Right cardiac atrium (tissue), 5 donors: ENCODE measurements around the gene TACC3. TPM values are rescaled to one million over a fixed set of nuclear protein-coding genes. Genes with fewer than 3 reads are reported as not detected.

Experiments
- ATAC-seq, 2 donors: fragments of 200-7000 bp; cut with Tn5 transposase; one replicate each; pipeline versions ENCODE4 v1.8.0 to v1.9.1; 2020; ENCODE audit warnings: moderate library complexity in 2 of 2, mild to moderate bottlenecking in 1 of 2
- DNase-seq, 3 donors: peaks; one replicate each; pipeline ENCODE4 v3.0.0-alpha.2; 2020
- H3K27ac ChIP-seq: one replicate; pipeline ENCODE4 v1.5.1; 2013; ENCODE audit warnings: mild to moderate bottlenecking, low read length, control low read depth, moderate library complexity
- H3K27me3 ChIP-seq: one replicate; pipeline ENCODE4 v1.6.1; 2013; ENCODE audit not compliant: control insufficient read depth, insufficient read depth
- H3K4me1 ChIP-seq: one replicate; pipeline ENCODE4 v1.6.1; 2013; ENCODE audit warnings: low read length; ENCODE audit not compliant: control insufficient read depth, insufficient read depth
- H3K4me3 ChIP-seq: one replicate; pipeline ENCODE4 v1.5.1; 2013; ENCODE audit warnings: low read length, control low read depth
- H3K9me3 ChIP-seq: one replicate; pipeline ENCODE4 v1.6.1; 2013; ENCODE audit warnings: low read length; ENCODE audit not compliant: control insufficient read depth
- WGBS: extraction: QIAGEN DNeasy Blood & Tissue Kit; methylation state at CpG from one replicate; pipeline ENCODE4 v1.1.7; 2013; 5-methylcytosine and 5-hydroxymethylcytosine counted together
- intact Hi-C, 4 donors: fragments of 100-400 bp; cut with DNase I; formaldehyde crosslinking; loops; one replicate each; pipeline versions ENCODE4 v1.11.0 to v1.14.0; 2022 to 2023
- polyA plus RNA-seq: library from polyadenylated mRNA; stranded (reverse); fragments of 200-250 nt; gene quantifications from one replicate; pipeline ENCODE4 v1.2.3, GENCODE V29; 2013
- total RNA-seq, 4 donors: library from RNA; stranded (reverse); fragmentation: NEBNext Ultra II Directional; extraction: Animal tissue kit (Norgen Biotek cat#: 25700); gene quantifications; one replicate each; pipeline ENCODE4 v1.2.1, GENCODE V29; 2021
- donor health status: healthy with polysubstance abuse.
- donor health status: DM: no; HTN: yes; CAD: no.
- donor health status: DM: no; HTN: no; CAD: no.
- donor health status: DM: no; HTN: yes; CAD: no; lungs with severe emphysema.
- donor health status: DM: yes; HTN: yes; CAD: no.

The TACC3 gene
- total and polyA plus RNA-seq, 5 donors = 4.1 to 10.8 (median 6.3) TPM

- H3K27me3 ChIP-seq = no peaks in the 10 kb centered on the region
- intact Hi-C loops = loop anchor here in 1 of 4 donors (5.0 kb wide), 1 partner anchor 135 kb away; no protein-coding TSS in a partner anchor
These were observed 41.1 kb downstream of the TACC3 start for GRCh38 chr4:1762264-1763010.

DNA sequence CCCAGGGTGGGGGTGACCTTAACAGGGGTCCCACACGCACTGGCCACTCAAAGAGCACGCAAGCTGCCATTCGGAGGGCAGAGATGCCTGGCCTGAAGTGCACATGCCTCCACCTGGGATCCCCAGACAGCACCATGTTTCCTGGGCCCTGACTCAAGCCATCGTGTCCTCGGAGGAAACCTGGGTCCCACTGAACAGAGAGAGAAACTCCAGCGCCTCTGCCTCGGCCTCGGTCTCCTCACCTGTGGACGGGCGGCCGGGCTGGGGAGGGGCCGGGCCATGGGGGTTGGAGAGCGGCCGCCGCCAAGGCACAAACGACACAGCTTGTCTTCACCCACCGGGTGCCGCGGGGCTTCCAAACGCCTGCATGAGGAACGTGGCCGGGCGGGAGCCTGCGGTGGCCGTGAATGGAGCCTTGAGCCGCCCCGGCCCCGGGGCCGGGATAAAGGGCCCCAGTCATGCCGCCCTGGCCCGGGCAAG is 41.8 kb downstream of the TACC3 start:
- WGBS = 29% methylated on average over 31 of the region's 31 CpGs
- Histone ChIP-seq H3K4me3 (peak overlapping the region; percentile 8), H3K4me1 (peaks cover 2% of the 10 kb centered on the region), H3K9me3 (no peaks in the 10 kb centered on the region), H3K27me3 (no peaks in the 10 kb centered on the region), H3K27ac (no peak overlapping the region)
- ATAC-seq = no peak
- DNase-seq = no peak
- intact Hi-C loops = loop anchor here in 1 of 4 donors (5.0 kb wide), 1 partner anchor 134 kb away; no protein-coding TSS in a partner anchor

More at GRCh38 chr4:1762264-1763010, 41.1 kb downstream of the TACC3 start:
- Histone ChIP-seq H3K4me3 (no peak overlapping the region), H3K27ac (no peak overlapping the region), H3K4me1 (peaks cover 2% of the 10 kb centered on the region), H3K9me3 (no peaks in the 10 kb centered on the region)
- no peak for ATAC-seq
- WGBS = 87% methylated on average over 20 of the region's 20 CpGs
- DNase-seq = no peak

DNA sequence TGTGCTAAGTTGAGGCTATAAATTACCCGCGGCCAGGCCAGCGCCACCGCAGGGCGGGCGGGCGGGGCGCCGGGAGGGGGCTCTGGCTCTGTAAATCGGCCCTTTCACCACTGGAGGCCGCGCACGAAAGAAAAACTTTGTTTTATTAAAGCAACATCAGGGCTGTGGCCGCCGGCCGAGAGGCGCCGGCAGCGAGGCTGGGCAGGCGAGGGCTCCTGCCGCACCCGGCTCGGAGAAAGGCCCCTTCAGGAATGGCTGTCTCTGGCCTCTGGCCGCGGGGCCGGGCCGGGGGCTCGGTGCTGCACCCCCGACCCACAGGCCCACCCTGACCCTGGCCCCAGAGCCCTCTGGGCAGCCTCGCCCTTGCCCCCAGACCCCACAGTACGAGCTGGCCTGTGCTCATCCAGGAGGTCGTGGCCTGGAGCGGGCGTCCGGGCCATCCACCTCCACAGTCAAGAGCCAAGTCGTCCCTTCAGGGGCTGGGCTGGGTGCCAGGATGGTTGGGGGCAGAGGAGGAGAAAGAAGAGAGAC is 42.3 kb downstream of the TACC3 start:
- Histone ChIP-seq H3K9me3 (no peaks in the 10 kb centered on the region), H3K27me3 (no peaks in the 10 kb centered on the region), H3K4me1 (peaks cover 2% of the 10 kb centered on the region), H3K27ac (no peak overlapping the region), H3K4me3 (peak overlapping the region; percentile 8)
- ATAC-seq (peak; percentile 31 to 40), DNase-seq (peak; percentile 60 to 85 (median 79))
- WGBS = 13% methylated on average over 36 of the region's 36 CpGs
- intact Hi-C loops = loop anchor here in 1 of 4 donors (5.0 kb wide), 1 partner anchor 134 kb away; no protein-coding TSS in a partner anchor

DNA sequence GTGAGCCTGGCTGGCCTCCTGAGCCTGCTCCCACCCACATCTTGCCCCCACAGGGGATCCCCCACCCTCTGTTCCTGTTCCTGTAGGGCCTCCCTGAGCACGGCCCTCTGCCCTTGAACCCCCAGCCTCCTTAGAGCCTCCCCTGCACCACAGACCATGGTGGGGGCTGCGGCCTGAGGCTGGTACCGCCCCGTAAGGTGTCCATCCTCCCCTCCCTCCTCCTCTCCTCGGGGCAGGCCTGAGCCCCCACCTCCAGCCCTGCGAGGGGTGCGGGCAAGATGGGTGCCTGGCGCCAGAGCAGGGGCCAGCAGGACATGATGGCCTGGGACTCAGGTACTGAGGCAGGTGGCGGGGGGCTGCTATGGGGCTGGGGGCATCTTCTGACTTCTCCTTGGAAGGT is 43.3 kb downstream of the TACC3 start:
- Histone ChIP-seq H3K4me3 (no peak overlapping the region), H3K4me1 (peaks cover 2% of the 10 kb centered on the region), H3K27me3 (no peaks in the 10 kb centered on the region), H3K27ac (no peak overlapping the region), H3K9me3 (no peaks in the 10 kb centered on the region)
- 93% methylated on average over 9 of the region's 9 CpGs for WGBS
- ATAC-seq (no peak), DNase-seq (no peak)
- intact Hi-C loops = loop anchor here in 1 of 4 donors (5.0 kb wide), 1 partner anchor 133 kb away; no protein-coding TSS in a partner anchor

- Histone ChIP-seq H3K4me1 (peaks cover 2% of the 10 kb centered on the region), H3K27ac (no peak overlapping the region), H3K27me3 (no peaks in the 10 kb centered on the region), H3K9me3 (no peaks in the 10 kb centered on the region), H3K4me3 (no peak overlapping the region)
- DNase-seq = no peak
- ATAC-seq = no peak
- WGBS = 78% methylated on average over 10 of the region's 10 CpGs
- intact Hi-C loops = no loop called here
These were observed 44.2 kb downstream of the TACC3 start for GRCh38 chr4:1765409-1766072.

- no peaks in the 10 kb centered on the region for H3K9me3 ChIP-seq
- DNase-seq = peak in 1 of 3 donors; percentile 68
- peaks cover 2% of the 10 kb centered on the region for H3K4me1 ChIP-seq
- ATAC-seq = no peak
- 44% methylated on average over 41 of the region's 41 CpGs for WGBS
- intact Hi-C loops = no loop called here
- peak overlapping the region; percentile 65 for H3K4me3 ChIP-seq
- no peaks in the 10 kb centered on the region for H3K27me3 ChIP-seq
- H3K27ac ChIP-seq = no peak overlapping the region
These were observed 45.1 kb downstream of the TACC3 start for GRCh38 chr4:1766106-1767060.

- no peaks in the 10 kb centered on the region for H3K27me3 ChIP-seq
- under 1% methylated on average over 82 of the region's 84 CpGs for WGBS
- no peaks in the 10 kb centered on the region for H3K9me3 ChIP-seq
- H3K27ac ChIP-seq = no peak overlapping the region
- H3K4me3 ChIP-seq = peak overlapping the region; percentile 65
- ATAC-seq (no peak), DNase-seq (peak in 2 of 3 donors; percentile 68 to 70)
- H3K4me1 ChIP-seq = peaks cover 2% of the 10 kb centered on the region
- intact Hi-C loops = no loop called here
These were observed 45.9 kb downstream of the TACC3 start for GRCh38 chr4:1767061-1767769.

GRCh38 chr4:1767770-1768366 is 46.5 kb downstream of the TACC3 start:
- 22% methylated on average over 31 of the region's 32 CpGs for WGBS

DNA sequence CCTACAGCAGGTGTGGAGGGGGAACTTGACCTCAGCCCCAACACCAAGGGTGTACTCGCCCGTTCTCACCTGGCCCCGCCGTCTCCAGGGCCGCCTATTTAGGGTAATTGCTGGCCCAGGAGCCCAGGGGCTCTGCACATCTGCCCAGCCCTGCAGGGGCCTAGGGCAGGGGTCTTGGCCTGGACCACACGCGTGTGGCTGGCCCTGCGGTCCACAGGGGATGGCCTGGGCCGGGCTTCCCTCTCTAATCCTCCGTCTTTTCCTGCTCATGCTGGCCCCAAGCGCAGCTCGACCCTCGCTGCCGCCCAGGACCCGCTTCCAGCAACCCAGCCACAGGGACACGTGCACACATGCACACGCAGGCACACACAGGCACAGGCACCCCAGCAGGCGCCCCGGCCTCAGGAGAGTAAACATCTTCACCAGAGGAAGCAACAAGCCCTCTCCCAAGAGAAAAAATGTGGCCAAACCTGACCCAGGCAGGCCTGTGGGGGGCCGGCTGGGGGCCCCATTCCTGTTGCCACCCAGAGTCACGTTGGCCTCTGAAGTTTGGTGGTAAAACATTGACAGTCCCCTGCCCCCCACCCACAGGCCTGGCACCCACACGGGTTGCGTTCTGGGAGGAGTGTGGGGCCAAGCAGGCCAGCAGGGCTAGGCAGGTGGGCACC is 47.2 kb downstream of the TACC3 start:
- H3K4me1 ChIP-seq = peaks cover 2% of the 10 kb centered on the region
- H3K9me3 ChIP-seq = no peaks in the 10 kb centered on the region
- 82% methylated on average over 23 of the region's 23 CpGs for WGBS
- H3K4me3 ChIP-seq = no peak overlapping the region
- intact Hi-C loops = no loop called here
- ATAC-seq (no peak), DNase-seq (peak in 1 of 3 donors; percentile 53)
- no peak overlapping the region for H3K27ac ChIP-seq
- no peaks in the 10 kb centered on the region for H3K27me3 ChIP-seq

More at GRCh38 chr4:1767770-1768366, 46.5 kb downstream of the TACC3 start:
- Histone ChIP-seq H3K4me1 (peaks cover 2% of the 10 kb centered on the region), H3K4me3 (peak overlapping the region; percentile 65), H3K27me3 (no peaks in the 10 kb centered on the region), H3K27ac (no peak overlapping the region), H3K9me3 (no peaks in the 10 kb centered on the region)
- DNase-seq (peak in 2 of 3 donors; percentile 77 to 78), ATAC-seq (peak in 1 of 2 donors; percentile 7)
- intact Hi-C loops = no loop called here
